Activated CD8-positive, alpha-beta T cell treated with anti-CD3 and anti-CD28 coated beads for 36 hours (primary cell): Measurements from ENCODE around the gene B3GLCT. TPM values are rescaled to one million over a fixed set of nuclear protein-coding genes. Genes with fewer than 3 reads are reported as not detected.
A peak's percentile ranks its signal among the peaks of the same experiment; 100 is the strongest.

Source experiments
- ATAC-seq: fragments of 200-7000 bp; cut with Tn5 transposase; one replicate; pipeline ENCODE4 v1.10.0; 2021; ENCODE audit warnings: mild to moderate bottlenecking, moderate library complexity
- CTCF ChIA-PET: fragments of 350-600 bp; sonication (Branson Sonifier 250); formaldehyde crosslinking; loops from one replicate; lab custom pipeline; 2021; ENCODE audit warnings: antibody characterized with exemption; lab: Charles Lee
- POLR2A ChIA-PET: fragments of 350-600 bp; sonication (Branson Sonifier 250); formaldehyde crosslinking; loops from one replicate; lab custom pipeline; 2021; ENCODE audit warnings: antibody characterized with exemption; lab: Charles Lee
- DNase-seq: peaks from one replicate; pipeline ENCODE4 v3.0.0-alpha.2; 2020
- H3K27ac Mint-ChIP-seq: one replicate; pipeline ENCODE4 v1.8.0; 2021; ENCODE audit warnings: mild to moderate bottlenecking, mixed read lengths
- H3K27me3 Mint-ChIP-seq: one replicate; pipeline ENCODE4 v1.8.0; 2021; ENCODE audit warnings: mixed read lengths
- H3K36me3 Mint-ChIP-seq: one replicate; pipeline ENCODE4 v1.8.0; 2021; ENCODE audit warnings: low read depth, mixed read lengths
- H3K4me1 Mint-ChIP-seq: one replicate; pipeline ENCODE4 v1.8.0; 2021; ENCODE audit warnings: low read depth, mixed read lengths
- H3K4me3 Mint-ChIP-seq: one replicate; pipeline ENCODE4 v1.8.0; 2021; ENCODE audit warnings: mild to moderate bottlenecking, moderate library complexity, mixed read lengths
- H3K9me3 Mint-ChIP-seq: one replicate; pipeline ENCODE4 v1.8.0; 2021; ENCODE audit warnings: mixed read lengths
- intact Hi-C: fragments of 100-400 bp; cut with micrococcal nuclease; formaldehyde crosslinking; loops from one replicate; pipeline ENCODE4 v1.10.0; 2022
- total RNA-seq, 2 experiments: library from RNA; stranded (reverse); gene quantifications; one replicate each; pipeline ENCODE4 v1.2.3, GENCODE V29; 2021
- TF ChIP-seq, protein P1 (sequence below): fragments of 200-600 bp; IDR thresholded peaks from one replicate; pipeline ENCODE4 v1.8.0; 2022; ENCODE audit warnings: antibody characterized with exemption, mild to moderate bottlenecking

B3GLCT gene
- 1 to 10 TPM; 2.4 to 2.5 TPM for total RNA-seq

DNA sequence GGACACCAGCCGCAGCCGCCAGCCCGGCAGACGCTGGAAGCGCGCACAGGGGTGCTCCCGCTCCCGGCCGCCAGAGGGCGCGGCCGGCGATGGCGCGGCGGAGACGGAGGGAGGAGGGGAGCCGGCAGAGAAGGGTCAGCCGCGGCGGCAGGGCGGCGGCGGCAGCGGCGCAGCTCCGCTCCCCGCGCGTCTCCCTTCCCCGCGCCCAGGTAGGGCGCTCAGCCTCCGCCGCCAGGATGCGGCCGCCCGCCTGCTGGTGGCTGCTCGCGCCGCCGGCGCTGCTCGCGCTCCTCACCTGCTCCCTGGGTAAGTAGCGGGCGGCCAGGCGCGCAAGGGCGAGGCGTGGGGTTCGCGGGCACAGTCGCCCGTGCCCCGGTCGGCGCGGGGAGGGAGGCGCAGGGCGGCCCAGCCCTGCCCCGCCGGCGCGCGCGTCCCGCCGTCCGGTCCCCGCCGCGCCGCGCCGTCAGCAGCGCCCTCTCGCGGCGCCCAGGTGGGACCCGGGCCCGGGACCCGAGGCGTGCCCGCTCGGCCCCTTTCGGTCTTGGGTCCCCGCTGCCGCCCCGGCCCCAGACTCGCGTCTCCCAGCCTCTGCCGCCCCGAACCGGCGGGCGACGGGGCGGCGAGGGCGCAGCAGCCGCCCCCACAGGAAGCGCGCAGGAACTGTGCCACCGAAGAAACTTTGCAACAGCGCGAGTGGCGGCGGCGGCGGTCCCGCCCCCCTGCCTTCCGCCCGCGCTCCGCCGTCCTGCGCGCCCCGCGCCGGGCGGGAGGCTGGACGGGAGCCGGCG is at the start of gene B3GLCT:
Gene B3GLCT, plus strand, starts transcription at position 127 of the 788 bp plus-strand sequence. Its CDS starts 110 bp downstream, at position 237.
- POLR2A ChIA-PET = no interaction called here
- no peaks in the 10 kb centered on the region for H3K9me3 Mint-ChIP-seq

GRCh38 chr13:31150315-31150985 is 49.3 kb upstream of the B3GLCT start:
- POLR2A ChIA-PET = interaction anchor here (2.2 kb wide), 1 partner anchor 10 kb away, joined by 8 read pairs; the partner anchor contains the start of gene HSPH1
- Mint-ChIP-seq H3K4me3 (no peak overlapping the region), H3K27ac (peak overlapping the region; percentile 46), H3K27me3 (no peaks in the 10 kb centered on the region), H3K36me3 (peaks cover 84% of the 10 kb centered on the region), H3K4me1 (peaks cover 45% of the 10 kb centered on the region), H3K9me3 (no peaks in the 10 kb centered on the region)
- TF ChIP-seq, protein P1, sequence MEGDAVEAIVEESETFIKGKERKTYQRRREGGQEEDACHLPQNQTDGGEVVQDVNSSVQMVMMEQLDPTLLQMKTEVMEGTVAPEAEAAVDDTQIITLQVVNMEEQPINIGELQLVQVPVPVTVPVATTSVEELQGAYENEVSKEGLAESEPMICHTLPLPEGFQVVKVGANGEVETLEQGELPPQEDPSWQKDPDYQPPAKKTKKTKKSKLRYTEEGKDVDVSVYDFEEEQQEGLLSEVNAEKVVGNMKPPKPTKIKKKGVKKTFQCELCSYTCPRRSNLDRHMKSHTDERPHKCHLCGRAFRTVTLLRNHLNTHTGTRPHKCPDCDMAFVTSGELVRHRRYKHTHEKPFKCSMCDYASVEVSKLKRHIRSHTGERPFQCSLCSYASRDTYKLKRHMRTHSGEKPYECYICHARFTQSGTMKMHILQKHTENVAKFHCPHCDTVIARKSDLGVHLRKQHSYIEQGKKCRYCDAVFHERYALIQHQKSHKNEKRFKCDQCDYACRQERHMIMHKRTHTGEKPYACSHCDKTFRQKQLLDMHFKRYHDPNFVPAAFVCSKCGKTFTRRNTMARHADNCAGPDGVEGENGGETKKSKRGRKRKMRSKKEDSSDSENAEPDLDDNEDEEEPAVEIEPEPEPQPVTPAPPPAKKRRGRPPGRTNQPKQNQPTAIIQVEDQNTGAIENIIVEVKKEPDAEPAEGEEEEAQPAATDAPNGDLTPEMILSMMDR = no peak
- ATAC-seq = no peak
- intact Hi-C loops = no loop called here
- no peak for DNase-seq
- CTCF ChIA-PET = interaction anchor here (2.6 to 6.1 kb wide), 2 partner anchors 10 to 14 kb away, joined by 10 to 41 read pairs; no protein-coding TSS in a partner anchor

More for the DNA sequence above, at the start of gene B3GLCT:
- peak within 1 kb of the TSS; percentile 79 for H3K27ac Mint-ChIP-seq
- peak; percentile 72 for DNase-seq
- peak within 1 kb of the TSS; percentile 79 for H3K4me3 Mint-ChIP-seq
- intact Hi-C loops = loop anchor here (5.0 kb wide), 1 partner anchor 38 kb away; the partner anchor contains the start of gene HSPH1
- TF ChIP-seq, protein P1 = peak; percentile 85
- ATAC-seq = peak; percentile 81
- CTCF ChIA-PET = interaction anchor here (0.6 to 3.1 kb wide), 9 partner anchors 9 to 738 kb away, joined by 3 to 13 read pairs (median 4); no protein-coding TSS in a partner anchor
- peaks cover 25% of the 10 kb centered on the region for H3K4me1 Mint-ChIP-seq
- H3K27me3 Mint-ChIP-seq = no peaks in the 10 kb centered on the region
- no peaks in the 10 kb centered on the region for H3K36me3 Mint-ChIP-seq

DNA sequence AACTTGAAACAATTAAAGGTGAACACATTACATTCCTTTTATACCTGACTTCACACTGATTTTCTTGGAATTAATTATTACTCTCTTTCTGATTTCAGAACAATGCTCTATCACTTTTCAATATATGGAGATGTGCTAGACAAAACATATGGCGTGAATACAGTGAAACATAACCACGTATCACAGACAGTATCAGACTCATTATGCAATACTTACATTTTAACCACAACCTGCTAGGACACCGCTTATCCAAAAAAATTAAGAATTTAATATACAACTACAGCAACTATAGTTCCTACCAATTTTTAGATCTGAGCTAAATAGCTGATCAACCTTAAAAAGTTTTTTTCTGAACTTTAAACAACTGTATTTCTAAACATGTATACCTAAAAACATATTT is 47.9 kb upstream of the B3GLCT start:
- CTCF ChIA-PET = interaction anchor here (1.1 to 6.1 kb wide), 4 partner anchors 9 to 173 kb away, joined by 3 to 41 read pairs (median 5); no protein-coding TSS in a partner anchor
- TF ChIP-seq, protein P1 = no peak
- POLR2A ChIA-PET = no interaction called here
- no peaks in the 10 kb centered on the region for H3K27me3 Mint-ChIP-seq
- ATAC-seq = no peak
- no peaks in the 10 kb centered on the region for H3K9me3 Mint-ChIP-seq
- no peak overlapping the region for H3K27ac Mint-ChIP-seq
- H3K4me1 Mint-ChIP-seq = peaks cover 43% of the 10 kb centered on the region
- no peak for DNase-seq
- intact Hi-C loops = no loop called here
- no peak overlapping the region for H3K4me3 Mint-ChIP-seq
- peaks cover 76% of the 10 kb centered on the region for H3K36me3 Mint-ChIP-seq

GRCh38 chr13:31154939-31155338 is 44.8 kb upstream of the B3GLCT start:
- no peak overlapping the region for H3K27ac Mint-ChIP-seq
- H3K9me3 Mint-ChIP-seq = no peaks in the 10 kb centered on the region
- peaks cover 54% of the 10 kb centered on the region for H3K4me1 Mint-ChIP-seq
- intact Hi-C loops = no loop called here
- DNase-seq = no peak
- ChIA-PET POLR2A (no interaction called here), CTCF (interaction anchor here (6.1 kb wide), 1 partner anchor 18 kb away, joined by 41 read pairs; no protein-coding TSS in a partner anchor)
- ATAC-seq = no peak
- TF ChIP-seq, protein P1 = no peak
- peaks cover 74% of the 10 kb centered on the region for H3K36me3 Mint-ChIP-seq
- H3K4me3 Mint-ChIP-seq = no peak overlapping the region
- no peaks in the 10 kb centered on the region for H3K27me3 Mint-ChIP-seq
